ENCODE measurements around the gene BABAM2.

The BABAM2 gene

DNA sequence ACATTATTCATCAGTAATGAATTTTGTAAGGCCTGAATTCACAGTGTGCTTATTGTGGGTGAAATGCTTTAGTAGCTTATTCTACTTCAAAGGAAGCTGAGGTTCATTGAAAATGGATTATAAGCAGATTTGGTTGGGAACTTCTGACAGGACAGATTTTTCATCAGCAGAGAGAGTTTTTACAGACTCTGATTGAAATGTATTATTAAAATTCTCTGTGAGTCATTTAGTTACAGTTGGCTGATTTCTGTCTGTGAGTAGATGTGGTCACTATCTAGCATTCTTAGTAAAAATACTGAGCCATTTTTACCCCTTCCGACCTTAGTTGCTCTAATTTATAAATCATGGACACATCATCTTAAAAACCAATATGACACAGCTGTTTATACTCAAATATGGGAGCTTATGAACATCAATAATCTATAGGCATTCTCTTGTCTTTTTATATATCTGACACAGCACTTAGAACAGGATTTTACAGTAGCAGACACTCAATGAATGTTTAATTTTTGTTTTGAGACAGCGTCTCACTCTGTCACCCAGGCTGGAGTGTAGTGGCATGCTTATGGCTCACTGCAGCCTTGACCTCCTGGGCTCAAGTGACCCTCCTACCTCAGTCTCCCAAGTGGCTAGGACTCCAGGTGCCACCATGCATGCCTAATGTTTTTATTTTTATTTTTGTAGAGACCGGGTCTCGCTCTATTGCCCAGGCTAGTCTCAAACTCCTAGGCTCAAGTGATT, 239.6 kb downstream of the BABAM2 start:
- DNase-seq (ENCODE audit: low spot score): no peak

DNA sequence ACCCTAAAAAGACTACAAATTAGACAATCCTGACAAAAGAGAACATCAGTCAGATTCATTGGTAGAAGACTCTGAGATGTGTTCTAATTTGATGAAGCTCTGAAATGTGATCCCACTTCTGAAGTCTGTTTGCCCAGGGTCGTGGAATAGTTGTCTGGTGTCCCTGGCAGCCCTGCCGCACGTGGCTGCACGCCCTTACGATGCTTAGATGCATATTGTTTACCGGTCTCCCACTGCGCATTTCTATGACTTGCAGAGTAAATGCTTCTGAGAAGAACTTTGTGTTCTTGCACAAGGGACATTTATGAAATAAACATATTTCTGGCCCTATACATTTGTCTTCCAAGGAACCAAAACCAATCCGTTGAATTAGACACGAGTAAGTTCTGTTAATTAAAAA, 243.2 kb downstream of the BABAM2 start:
- DNase-seq (ENCODE audit: low spot score): no peak

DNA sequence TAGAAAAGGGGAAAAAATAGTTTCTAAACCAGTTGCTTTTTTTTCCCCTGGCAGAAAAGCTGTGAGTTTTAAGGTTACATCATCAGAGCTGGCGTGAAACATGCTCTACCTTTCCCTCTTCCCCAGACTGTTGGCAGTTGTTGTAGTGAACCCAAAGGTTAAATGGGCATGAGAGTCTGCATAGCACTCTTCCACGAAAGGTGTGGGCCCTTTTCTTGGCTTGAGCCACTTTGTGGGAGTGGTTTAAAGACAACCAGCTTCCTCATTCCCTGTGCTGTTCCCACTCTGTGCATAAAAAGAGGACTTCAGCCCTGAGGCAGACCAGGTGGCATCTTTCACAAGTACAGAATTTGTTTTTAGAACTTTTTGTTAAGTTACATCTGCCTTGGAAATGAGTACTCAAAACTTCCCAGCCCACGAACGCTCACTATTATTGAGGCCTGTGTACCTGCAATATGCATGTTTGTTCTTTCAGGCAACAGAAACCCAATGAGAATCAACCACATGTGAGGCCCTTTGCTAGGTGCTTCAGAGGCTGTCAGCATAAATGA, 243.8 kb downstream of the BABAM2 start:
- no peak for DNase-seq (ENCODE audit: low spot score)

DNA sequence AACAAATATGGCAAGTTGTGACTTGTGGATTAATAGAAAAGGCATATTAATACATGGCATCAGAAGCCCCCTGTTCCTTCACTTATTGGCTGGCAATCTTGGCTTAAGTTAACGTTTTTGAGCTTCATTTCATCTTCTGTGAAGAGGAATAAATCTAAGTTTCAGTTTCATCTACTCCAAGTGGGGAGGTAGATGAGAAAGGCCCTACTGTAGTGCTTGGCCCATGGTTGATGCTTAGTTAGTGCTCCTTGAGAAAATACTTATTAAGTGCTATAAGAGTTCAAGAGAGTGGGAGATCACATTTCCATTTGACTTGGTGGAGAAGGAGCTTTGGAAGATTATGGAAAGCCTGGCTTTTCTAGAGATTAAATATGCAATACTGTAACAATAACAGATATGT, 244.3 kb downstream of the BABAM2 start:
- DNase-seq (ENCODE audit: low spot score): no peak

DNA sequence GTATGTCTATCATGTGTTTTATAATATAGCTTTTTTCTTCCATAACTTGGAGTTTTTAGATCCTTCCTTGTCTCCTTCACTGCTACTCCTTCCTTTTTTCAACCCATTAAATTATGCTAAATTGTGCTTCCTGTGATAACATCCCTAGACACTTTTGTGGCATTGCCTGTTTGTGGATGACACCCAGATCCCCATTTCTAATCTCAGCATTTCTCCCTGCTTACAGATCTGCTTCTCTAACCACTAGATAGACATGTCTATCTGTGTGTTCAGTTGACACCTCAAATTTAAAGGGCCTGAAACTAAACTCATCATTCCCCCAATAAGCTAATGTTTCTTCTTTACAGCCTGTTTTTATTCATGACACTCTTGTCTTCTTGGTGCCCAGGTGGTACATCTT, 244.8 kb downstream of the BABAM2 start:
- DNase-seq (ENCODE audit: low spot score): no peak

DNA sequence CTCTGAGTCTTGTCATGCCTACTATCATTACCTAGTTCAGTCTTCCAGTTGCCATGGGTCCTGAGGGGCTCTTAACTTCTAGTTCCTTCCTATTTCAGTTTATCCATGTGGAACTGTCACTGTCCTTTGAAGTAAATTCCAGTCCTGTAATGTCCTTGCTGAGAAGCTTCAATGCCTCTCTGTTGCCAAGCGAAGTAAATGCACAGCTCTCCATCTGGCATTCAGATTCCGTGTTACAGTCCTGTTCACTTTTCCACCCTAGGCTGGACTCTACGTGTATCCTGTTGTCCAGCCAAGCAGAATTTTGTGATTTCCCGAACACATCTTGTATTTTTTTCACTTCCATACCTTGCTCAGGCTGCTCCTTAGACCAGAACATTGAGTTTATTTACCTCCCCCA, 245.3 kb downstream of the BABAM2 start:
- DNase-seq (ENCODE audit: low spot score): no peak

DNA sequence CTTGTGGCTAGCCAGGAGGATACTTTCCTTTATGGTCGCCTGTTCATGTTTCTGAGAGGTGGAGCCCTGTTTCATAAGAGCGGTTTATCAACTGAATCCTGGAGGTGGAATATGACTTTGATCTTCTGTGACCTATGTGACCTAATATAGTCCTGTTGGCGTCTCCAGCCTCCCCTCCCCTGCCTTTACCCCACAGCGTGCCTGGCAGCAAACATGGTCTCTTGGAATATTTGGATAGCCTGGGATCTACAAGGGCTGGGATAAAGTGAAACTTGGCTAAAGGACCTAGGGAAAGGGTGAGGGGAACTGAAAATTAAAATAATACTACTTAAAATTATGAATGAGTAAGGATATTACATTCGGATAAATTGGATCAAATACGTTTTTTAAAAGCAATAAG, 246.0 kb downstream of the BABAM2 start:
- no peak for DNase-seq (ENCODE audit: low spot score)

DNA sequence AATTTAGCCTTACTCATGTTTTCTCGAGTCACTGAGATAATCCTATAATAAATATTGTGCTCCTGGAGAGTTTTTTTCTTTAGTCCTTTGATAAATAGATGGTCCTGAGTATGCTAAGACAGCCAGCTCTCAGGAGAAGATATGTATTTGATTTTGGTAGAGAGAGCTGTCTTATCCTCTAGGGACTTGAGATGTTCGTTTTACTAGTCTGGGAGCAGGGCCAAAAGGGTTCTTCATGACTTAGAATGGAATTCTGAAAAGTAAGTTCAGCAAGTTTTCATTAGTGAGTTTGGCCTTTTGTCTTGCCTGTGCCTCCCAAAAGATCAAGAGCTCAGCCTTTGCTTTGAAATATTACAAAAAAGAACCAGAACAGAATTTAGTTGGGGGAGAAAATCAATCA, 246.7 kb downstream of the BABAM2 start:
- no peak for DNase-seq (ENCODE audit: low spot score)

DNA sequence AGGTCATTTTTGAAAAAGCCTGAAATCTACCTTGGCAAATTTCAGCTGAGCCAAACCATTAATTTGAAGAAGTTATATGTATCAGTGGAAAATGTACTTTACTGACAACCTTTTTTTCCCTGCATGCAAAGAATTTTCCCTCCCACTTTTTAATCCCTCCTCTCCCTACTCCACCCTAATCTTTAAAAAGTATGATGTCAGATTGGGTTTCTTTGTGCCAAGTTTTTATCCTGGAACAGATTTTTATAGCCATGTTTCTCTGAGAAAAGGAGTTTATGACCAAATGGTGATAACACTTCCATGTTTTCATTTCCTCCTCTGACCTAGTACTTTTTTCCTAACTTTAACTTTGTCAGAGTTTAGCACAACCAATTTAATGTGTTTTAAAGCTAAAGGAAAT, 251.9 kb downstream of the BABAM2 start:
- no peak for DNase-seq (ENCODE audit: low spot score)

DNA sequence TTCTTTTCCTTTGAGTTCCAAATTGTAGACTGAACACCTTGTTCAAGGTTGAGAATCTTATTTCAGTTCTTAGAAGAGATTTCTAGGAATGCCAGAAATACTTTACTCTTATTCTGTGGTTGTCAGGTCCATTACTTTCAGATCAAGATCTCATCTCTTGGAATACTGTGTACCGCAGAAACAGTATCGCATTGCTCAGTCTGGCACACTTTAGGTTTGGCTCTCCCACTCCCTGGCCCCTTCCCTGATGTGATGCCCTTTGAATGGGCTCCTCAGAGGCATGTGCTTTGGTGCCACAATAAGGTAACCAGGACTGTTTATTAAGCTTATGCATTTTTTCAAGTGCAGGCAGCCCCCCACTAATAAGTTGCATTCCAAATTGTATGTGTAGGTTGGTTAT, 257.5 kb downstream of the BABAM2 start:
- DNase-seq (ENCODE audit: low spot score): no peak

DNA sequence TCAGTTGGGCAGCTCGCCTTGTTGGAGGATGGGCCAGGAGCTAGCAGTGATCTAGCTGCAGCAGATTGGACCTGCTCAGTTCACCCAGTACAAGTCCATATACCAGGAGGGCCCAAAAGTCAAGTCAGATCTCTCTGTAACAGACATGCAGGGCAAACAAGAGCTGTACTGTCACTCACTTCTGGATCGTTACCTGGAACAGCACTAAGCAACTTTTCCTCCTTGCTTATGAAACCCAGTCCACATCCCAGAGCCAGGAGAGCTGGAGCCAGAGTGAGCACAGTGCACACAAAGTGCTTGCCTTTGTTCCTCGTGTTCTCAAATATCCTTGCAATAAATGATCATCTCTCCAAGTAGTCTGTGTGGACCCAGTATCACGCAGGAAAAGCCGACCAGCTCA, 258.0 kb downstream of the BABAM2 start:
- DNase-seq (ENCODE audit: low spot score): no peak

DNA sequence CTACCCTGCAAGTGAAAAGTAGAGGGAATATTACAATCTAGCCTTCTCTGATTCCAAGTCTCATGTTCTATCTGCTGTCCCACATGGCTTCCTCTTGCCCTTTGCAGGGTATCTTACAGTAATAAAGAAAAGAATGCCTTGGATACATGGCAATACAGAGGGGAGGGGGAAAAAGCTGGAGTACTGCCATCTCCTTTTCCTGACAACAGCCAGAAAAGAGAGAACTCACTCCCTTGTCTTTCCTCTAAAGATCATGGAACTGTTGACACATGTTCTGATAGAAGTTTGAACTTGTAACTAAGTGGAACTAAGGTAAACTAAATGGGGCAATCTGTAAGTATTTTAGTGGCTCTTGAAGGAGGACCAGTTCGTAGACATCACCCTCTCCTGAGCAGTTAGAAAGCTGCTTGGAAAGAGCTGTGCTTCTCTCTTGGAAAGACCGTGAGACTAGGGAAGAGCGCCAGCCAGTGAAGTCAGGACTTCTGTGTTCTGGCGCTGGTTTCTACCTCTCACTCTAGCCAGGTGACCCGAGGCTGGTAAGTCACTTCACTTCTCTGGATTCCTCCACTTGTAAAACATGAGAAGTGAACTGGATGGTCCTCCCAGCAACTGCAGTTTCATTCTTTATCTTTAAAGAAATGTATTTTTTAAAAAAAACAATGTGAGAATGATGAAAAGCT, 259.8 kb downstream of the BABAM2 start:
- no peak for DNase-seq (ENCODE audit: low spot score)

DNA sequence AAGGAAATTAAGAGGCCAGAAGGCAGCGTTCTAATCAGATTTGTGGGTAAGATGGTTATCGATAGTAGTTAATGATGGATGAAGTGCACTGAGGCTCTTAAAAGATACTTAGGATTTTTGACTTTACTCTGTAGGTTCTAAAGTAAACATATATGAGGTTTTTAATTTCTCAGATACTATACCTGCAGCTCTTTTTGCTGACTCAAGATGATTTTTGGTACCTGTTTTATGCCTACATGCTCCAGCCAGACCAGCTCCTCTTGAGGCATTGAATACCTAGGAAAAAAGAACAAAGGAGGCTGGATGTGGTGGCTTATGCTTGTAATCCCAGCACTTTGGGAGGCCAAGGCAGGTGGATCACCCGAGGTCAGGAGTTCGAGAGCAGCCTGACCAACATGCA, 260.5 kb downstream of the BABAM2 start:
- no peak for DNase-seq (ENCODE audit: low spot score)

DNA sequence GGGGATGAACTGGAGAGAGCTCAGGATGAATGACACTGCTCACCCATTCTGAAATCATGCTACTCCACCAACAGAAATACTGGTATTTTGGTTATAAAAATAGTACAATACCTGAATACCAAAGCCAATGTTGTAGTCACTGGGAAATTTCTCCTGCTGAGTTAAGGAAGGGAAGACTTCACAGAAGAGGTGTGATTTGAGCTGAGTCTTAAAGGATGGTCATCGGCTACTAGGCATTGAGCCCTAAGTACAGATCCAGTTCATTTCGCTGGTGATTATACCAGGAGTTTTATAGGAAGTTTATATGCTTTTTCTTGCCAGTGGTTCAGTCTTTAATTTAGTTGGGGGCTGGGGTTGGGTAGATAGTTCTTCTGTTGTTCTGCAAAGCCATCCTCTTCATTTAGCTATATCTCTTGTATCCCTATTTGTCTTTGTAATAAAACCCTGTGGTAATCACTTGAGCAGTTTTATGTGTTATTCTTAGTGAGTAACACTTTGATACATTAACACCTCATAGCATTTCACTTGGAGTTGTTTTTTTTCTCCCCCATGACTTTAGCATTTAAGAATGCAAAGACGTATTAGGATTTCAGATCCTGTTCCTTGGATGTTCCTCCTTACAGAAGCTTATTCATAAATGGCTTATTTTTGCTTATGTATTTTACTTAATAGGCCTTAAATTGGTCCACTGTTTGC, 262.2 kb downstream of the BABAM2 start:
- no peak for DNase-seq (ENCODE audit: low spot score)

DNA sequence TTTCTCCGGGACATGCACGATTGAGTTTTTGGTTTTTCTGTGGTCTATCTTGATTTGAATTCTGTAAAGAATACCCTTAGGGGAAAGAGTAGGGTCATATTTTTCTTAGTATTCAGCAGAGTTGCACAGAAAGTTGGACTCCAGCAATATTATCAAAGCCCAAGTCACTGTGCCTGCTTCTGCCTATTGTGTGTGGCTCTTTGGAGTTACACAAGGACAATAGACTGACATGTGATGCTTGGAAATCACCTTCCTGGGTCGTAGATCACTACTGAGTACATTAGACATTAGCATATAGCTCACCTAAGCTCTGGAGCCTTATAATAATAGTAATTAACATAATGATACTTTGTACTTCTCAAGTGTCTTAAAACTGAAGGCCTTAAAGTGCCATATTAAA, 263.3 kb downstream of the BABAM2 start:
- no peak for DNase-seq (ENCODE audit: low spot score)

DNA sequence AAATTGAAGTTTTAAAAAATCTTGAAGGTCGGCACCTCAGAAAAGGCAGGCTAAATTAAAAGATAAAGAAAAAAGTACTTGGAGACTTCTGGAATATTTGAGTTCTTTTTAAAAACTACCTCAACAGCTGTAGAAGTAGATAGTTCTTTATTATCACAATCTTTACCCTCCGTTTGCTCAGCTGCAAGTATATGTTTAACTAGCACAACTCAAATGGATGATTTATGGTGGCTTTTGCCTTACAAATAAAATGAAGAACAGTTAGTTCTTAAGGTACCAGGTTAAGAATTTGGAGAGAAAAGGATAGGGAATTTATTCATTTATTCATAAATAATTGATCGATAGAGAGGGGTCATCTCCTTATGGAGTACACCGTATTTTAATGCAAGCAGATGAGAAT, 264.6 kb downstream of the BABAM2 start:
- no peak for DNase-seq (ENCODE audit: low spot score)

DNA sequence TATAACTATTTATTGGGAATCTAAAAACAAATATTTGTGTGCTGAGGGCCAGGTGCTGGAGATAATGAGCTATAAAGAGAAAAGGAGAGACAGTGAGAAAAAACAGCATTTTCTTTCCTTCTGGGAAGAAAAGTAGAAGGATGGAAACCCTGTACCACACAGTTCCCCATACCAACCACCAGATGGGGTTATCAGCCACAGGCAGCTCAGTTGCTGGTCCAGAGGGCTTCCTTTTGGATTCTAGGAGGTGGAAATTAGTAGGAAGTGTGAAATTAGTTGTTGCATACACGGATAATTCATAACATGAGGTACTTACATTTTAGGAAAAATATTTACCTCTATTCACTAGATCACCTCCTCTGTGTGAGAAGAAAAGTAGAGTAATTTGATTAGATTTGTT, 265.1 kb downstream of the BABAM2 start:
- DNase-seq (ENCODE audit: low spot score): no peak

DNA sequence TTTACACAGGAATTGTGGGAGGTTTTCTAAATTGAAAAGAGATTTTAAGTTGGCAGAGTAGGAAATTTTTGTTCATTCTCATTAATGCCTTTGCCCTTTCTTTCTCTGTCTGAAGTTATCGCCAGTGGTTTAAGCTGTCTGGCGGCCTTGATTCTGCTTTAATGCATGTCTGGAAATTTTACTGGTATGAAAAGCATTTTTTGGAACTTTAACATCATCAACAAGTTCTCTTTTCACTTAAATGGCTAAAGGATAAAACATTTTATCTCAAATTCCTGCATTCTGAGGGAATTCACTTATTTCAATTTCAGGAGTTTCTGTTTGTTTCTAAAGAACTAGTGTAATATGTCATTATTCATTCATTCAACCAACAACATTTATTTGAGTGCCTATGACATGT, 268.3 kb downstream of the BABAM2 start:
- no peak for DNase-seq (ENCODE audit: low spot score)

DNA sequence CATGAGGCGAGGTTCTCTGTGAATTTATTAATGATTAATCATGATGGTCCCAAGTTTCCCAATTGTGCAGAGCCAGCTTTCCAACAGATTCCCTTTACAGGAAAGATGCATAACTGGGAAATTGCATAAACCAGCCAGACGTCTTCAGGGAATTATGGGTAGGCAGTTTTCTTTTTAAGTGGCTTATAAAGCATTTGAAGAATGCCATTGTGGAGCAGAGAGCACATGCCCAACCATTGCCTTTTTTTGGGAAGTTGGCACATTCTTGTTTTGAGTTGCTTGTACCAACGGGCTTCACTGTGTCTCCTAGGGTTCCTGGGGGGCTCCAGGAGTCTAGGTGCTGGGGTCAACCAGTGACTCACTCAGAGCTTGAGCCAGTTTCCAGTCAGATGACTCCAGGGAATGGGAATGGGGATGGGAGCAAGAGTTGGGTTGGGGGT, 270.5 kb downstream of the BABAM2 start:
- DNase-seq (ENCODE audit: low spot score): no peak

DNA sequence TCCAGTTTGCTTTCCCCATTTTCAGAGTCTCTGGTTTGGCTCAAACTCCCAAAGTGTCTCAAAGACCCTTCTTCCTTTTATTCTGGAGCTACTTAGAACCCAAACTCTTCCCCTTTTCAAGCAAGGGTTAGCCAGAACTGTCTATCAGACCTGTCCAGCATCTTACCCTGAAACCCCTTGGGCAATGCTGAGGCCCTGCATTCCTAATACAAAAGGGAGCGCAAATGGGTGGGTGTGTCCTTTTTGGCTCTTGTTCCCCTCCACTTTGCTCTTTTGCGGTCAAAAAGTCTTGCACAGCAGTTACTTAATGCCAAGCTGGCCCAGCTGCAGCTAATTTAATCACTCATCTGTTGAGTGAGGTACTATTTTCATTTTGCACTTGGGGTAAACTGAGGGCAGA, 270.9 kb downstream of the BABAM2 start:
- DNase-seq (ENCODE audit: low spot score): no peak

DNA sequence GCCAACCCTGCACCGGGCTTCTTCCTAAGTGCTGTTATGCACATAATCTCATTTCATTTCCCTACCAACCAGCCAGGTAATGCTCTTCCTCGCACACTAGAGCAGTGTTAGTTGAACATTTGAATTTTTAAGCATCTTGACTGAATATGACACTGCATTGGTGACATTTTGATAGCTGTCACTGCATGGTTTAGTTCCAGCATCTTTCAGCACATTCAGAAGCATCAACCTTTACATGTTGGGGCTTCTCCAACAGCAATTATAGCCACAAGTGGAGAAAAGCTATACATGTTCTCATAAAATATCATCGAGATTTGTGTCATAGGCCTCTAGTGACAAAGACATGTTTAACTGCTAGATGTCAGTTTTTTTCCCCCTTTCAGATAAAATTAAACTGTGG, 272.0 kb downstream of the BABAM2 start:
- no peak for DNase-seq (ENCODE audit: low spot score)

DNA sequence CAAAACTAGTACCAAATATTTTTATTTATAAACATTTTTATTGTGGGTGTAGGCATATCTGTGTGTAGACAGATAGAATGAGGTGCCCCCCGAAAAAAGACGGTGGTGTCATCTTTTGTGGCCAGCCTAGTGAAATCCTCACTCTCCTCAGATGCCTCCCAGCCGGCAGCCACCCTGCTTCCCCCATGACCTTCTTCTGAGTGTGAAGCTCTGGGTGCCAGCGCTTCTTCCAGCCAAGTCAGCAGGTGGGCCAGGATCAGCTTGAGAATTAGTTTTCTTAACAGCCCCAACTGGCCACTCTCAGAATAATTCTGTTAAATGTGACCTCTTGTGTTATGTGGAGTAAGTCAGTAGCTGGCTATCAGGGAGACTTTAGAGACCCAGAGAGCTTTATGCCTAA, 272.5 kb downstream of the BABAM2 start:
- no peak for DNase-seq (ENCODE audit: low spot score)

DNA sequence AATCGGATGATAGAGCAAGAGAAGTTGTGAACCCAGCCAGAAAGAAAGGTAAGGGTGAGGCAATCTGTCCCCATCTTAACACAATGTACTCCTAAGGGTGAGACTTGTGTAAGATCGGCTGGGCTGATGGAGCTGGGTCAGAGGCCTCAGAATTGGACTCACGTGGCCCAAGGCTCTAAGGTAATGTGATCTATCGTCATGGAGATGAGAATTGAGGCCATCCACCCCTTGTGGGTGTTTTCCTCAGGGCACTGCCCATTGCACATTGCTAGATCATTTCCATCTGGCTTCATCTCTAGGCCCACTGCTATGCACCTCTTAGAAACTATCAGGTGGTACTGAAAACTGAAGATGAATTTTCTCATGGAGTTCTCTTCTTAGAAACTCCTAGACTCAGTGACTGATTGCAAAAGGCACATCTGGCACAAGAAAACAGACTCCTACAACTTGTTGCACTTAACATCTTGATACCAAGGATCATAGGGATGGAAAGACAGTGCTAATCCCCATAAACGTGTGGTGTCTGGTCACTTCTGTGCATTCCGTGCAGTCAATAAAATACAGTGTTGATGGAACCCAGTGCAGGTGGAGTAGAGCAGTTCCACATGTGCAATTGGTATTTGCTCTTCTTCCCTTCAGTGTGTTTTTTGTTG, 273.2 kb downstream of the BABAM2 start:
- DNase-seq (ENCODE audit: low spot score): no peak

Measured in activated CD4-positive, alpha-beta T cell treated with anti-CD3 and anti-CD28 coated beads, Interleukin-2, Interleukin-4, amounts not matched to agents 100 ng/mL and 50 ng/mL, durations not matched to agents 16 hours and 8 hours (primary cell).